ENCODE results near the gene PGBD2. TPM values are rescaled to one million over a fixed set of nuclear protein-coding genes. Genes with fewer than 3 reads are reported as not detected.

Gene PGBD2
- total and polyA plus RNA-seq, 9 of the 15 experiments (the other 6 are each of a cell fraction or from before 2014, with no cell fraction given): 11.9 to 21.8 (median 14.7) TPM

- no peak for TF ChIP-seq SP2 (IDR thresholded peaks at IDR 0.05; ENCODE audit: extremely low read depth, low read depth, low read length, poor library complexity, severe bottlenecking)
- TF ChIP-seq BACH1 (tag; IDR thresholded peaks at IDR 0.05): no peak
- TF ChIP-seq ATF7 (IDR thresholded peaks at IDR 0.05): 0 out of 2 replicates have a peak, but pooled peaks have one; percentile 42
- TF ChIP-seq TARDBP (IDR thresholded peaks at IDR 0.05): no peak
- 0 out of 4 replicates have a peak, but pooled peaks of 1 of the 2 experiments have one; percentile 7 for TF ChIP-seq TBL1XR1 (IDR thresholded peaks at IDR 0.05; ENCODE audit: low read length in 2 of 2)
- no peak for TF ChIP-seq ZFP36 (IDR thresholded peaks at IDR 0.05; ENCODE audit: low read depth, low read length, partially characterized antibody)
- TF ChIP-seq ZNF699 (CRISPR knock-in tag; IDR thresholded peaks at IDR 0.05; ENCODE audit: insufficient replicate concordance): no peak
- TF ChIP-seq MCM5 (IDR thresholded peaks at IDR 0.05; ENCODE audit: low read depth): no peak
- no peak for TF ChIP-seq ZZZ3 (IDR thresholded peaks at IDR 0.05)
- peak; percentile 96 for TF ChIP-seq MAX (CRISPR knock-in tag; IDR thresholded peaks at IDR 0.05)
- TF ChIP-seq TCF7 (IDR thresholded peaks at IDR 0.05; ENCODE audit: borderline replicate concordance): no peak; the same call in 1 of the 2 replicates
- no peak for TF ChIP-seq LEF1 (IDR thresholded peaks at IDR 0.05)
- TF ChIP-seq HNRNPK (IDR thresholded peaks at IDR 0.05; ENCODE audit: low read depth, low read length, poor library complexity, severe bottlenecking): no peak
- no peak for TF ChIP-seq ZSCAN29 (IDR thresholded peaks at IDR 0.05)
- no peak for TF ChIP-seq MXI1 (IDR thresholded peaks at IDR 0.05; ENCODE audit: low read depth, low read length)
- TF ChIP-seq E4F1 (CRISPR knock-in tag; IDR thresholded peaks at IDR 0.05; ENCODE audit: borderline replicate concordance): no peak
- TF ChIP-seq CHAMP1 (IDR thresholded peaks at IDR 0.05): no peak; the same call in 1 of the 2 replicates
- TF ChIP-seq ZBTB2 (IDR thresholded peaks at IDR 0.05): no peak
- no peak for TF ChIP-seq ZFP30 (CRISPR knock-in tag; IDR thresholded peaks at IDR 0.05; ENCODE audit: borderline replicate concordance)
- TF ChIP-seq NR2F6 (CRISPR knock-in tag; IDR thresholded peaks at IDR 0.05): no peak
- TF ChIP-seq RBM34 (IDR thresholded peaks at IDR 0.05; ENCODE audit: borderline replicate concordance, insufficient read depth, low read length): no peak
- TF ChIP-seq ZNF311 (CRISPR knock-in tag; IDR thresholded peaks at IDR 0.05): no peak
These were observed 47.7 kb upstream of the PGBD2 start (continued) for GRCh38 chr1:248858096-248858890.
